ENCODE results near the gene RGS19. TPM values are rescaled to one million over a fixed set of nuclear protein-coding genes. Genes with fewer than 3 reads are reported as not detected.

Gene RGS19
- total RNA-seq, 1 donor from 2014 or later = 18.7 TPM

DNA sequence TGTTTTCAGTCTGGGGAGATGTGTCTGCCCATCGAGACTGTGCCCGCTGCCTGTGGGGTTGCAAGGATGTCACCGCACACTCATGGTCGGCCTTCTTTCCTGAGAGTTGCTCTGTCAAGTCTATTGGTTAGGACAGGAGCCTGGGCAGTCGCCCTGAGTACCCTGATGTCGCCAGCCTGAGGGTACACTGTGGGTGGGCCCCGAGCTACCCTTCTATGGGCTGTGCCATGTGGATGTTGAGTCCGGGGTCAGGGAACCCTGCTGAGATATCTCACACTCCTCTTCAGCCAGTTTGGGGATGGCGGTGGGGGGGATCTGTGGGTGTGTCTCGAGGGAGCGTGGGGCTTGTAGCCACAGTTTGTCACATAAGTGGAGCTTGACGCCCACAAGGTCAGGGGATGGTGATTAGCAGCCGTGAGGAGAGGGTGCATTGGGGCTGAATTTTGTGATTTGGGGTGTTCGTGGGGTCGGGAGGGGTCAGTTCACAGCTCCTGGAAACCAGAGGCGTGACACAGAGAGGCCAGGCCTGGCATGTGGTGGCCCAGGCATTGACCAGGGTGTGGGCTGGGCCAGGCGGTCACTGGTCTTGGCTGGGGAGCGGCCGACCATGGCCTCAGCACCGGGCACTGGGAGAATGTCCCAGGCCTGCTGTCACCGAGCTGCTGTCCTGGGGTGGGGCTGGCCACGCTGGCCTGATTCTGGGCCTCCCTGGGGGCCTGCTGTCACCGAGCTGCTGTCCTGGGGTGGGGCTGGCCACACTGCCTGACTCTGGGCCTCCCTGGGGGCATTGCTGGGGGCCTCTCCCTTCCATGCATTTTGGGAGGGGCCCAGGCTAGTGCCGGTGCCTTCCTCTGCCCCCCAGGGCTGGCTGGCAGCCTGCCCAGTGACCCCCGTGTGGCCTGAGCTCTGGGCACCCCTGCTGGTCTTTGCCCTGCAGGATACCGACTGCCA, 29.7 kb upstream of the RGS19 start:
- no peak for DNase-seq (ENCODE audit: low read depth in 2 of 2)

DNA sequence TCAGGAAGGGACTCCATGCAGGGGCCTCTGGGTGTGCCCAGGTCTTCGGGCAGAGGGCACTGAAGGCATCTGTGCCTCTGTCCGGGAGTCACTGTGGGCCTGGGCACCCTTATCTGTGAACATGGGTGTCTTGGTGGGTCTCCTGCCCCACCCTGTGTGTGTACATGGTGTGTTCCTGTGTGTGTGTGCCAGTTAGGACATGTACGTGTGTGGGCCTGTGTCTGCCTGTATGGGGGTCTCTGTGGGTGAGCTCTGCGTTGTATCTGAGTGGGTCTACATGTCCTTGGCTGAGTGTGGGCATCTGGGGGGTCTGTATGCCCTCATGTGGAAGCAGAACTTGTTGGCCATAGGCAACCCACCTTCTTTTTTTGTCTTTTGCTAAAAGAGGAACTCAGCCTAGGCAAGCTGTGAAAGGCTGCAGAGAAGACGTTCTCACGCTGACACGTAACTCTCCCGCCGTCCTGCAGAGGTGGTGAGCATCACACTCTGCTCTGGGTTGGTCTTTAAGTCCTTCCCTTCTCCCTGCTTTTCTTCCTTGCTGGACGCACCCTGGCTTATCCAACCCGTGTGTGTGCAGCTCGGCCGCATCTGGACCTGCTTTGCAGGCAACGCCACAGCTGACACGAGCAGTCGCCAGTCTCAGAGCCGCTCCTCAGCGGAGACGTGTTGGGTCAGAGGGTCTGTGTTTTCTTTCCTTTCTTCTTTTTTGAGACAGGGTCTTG, 28.6 kb upstream of the RGS19 start:
- DNase-seq (ENCODE audit: low read depth in 2 of 2) = no peak

DNA sequence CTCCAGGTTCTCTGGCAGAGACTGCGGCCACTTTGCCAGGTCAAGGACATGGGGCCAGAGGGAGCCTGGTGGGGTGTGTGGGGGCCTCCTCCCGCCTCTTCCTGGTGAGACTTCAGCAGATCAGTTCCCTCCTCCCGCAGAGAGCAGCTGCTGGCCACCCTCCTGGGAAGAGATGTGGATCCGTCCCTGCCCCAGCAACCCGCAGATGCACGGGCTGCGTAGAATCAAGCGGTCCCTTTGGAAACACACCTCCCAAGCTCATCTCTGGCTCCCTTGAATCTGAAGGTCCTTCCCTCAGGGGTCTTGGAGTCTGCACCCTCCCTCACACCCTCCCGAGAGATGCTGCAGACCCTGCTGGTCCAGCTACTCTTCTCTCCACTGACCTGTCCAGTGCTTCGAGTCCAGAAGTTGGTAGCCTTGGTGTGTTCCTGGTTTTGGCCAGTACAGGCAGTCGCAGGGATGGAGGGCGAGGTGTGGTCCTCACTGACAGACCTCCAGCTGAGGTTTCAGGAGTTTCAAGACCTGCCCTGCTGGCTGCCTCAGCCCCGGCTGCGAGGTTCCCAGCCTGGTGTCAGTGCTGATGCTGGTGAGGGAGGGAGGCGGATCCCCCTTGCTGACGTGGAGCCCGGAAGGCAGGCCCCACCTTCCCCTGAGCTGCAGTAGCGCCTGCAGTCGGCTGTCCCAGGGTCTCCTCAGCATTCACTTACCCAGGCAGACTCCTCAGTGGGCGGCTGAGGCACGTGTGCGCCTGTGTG, 27.8 kb upstream of the RGS19 start, which contains the start of gene NPBWR2:
Gene NPBWR2 (minus strand): TSS at position 585 of the 755 bp plus-strand sequence. CDS start 734 bp downstream, outside the sequence.
- DNase-seq (ENCODE audit: low read depth in 2 of 2) = no peak

DNA sequence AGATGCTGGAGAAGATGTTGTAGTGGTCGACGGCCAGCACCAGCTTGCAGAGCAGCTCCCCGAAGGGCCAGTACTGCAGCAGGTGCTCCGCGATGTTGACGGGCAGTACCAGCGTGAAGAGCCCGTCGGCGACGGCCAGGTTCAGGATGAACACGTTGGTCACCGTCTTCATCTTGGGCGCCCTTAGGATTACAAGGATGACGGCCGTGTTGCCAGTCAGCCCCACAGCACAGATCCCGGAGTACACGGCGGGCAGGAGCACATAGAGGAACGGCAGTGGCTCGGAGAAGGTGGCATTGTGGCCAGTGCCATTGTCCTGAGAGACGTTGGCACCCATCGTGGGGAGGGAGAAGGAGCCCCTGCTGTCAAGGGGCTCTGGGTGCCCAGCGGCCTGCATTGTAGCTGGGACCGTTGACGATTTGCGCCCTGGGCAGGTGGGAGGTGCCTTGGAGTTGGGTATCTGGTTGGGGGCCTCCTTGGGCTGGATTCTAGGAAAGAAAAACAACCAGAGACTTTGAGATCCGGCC, 27.2 kb upstream of the RGS19 start:
- no peak for DNase-seq (ENCODE audit: low read depth in 2 of 2)

DNA sequence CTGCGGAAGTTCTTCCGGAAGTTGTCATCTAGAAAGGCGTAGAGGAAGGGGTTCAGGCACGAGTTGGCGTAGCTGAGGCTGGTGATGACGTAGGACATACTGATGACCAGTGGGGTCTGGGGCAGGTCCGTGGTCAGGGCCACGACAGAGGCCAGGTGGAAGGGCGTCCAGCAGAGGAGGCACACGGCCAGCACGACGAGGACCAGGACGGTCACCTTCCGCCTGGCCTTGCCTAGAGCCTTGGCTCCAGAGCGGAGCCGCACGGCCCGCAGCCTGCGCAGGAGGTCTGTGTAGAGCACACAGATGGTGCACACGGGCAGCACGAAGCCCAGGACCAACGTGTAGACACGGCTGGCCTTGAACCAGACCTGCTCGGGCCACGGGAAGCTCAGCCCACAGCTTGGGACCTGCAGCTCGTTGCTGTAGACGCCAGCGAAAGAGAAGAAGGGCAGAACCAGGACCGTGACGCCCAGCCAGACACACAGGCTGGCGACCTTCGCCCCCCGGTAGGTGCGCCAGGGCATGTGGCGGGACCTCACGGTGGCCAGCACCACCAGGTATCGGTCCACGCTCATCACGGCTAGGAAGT, 26.6 kb upstream of the RGS19 start:
- no peak for DNase-seq (ENCODE audit: low read depth in 2 of 2)

DNA sequence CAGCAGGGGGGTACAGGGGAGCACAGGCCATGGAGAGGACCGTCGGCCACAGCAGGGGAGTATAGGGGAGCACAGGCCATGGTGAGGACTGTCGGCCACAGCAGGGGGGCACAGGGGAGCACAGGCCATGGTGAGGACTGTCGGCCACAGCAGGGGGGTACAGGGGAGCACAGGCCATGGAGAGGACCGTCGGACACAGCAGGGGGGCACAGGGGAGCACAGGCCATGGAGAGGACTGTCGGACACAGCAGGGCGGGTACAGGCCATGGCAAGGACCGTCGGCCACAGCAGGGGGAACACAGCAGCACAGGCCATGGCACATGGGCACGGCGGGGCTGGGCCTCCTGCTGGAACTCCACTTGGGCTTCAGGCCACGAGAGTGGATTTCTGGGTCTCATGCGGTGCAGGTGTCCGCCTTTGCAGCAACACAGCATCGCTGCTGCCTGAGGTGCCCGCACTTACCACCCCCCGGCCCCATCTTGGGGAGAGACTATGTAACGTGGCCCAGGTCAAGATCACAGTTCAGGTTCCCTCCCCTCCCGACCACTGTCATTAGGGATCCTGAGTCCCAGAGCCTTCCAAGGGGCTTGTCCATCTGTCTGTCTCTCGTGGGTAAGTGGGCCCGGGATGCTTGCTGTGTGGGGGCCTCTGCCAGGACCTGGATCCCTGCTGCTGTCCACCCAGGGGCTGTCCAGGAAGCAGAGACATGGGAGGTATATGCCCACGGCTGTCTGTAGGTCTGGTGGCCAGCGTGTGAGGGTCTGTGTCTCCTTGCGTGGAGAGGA, 25.5 kb upstream of the RGS19 start:
- DNase-seq (ENCODE audit: low read depth in 2 of 2) = no peak

DNA sequence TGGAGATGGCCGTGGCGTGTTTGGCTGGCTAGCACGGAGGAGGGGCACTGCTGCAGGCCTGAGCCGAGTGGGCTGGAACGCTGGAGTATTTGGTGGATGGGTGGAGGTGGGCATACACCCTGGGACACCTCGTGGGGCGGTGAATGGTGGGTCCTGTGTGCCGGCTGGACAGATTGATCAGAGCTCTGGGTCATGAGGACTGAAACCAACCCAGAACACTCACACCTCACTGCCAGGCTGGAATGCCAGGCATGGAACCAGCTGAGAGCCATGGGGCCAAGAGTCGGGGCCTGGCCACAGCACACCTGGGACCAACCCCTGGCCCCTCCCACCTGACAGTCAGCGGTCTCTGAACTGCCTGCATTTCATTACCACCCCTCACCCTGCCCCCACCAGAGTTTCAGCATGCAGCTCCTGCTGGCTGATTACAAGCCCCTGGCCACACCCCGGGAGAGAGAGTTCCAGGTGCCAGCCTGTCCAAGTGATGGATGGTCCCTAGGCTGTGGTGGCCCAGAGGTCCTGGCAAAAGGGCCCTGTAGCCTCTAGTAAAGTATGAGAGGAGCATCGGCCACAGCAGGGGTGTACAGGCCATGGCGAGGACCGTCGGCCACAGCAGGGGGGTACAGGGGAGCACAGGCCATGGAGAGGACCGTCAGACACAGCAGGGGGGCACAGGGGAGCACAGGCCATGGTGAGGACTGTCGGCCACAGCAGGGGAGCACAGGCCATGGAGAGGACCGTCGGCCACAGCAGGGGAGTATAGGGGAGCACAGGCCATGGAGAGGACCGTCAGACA, 24.8 kb upstream of the RGS19 start:
- no peak for DNase-seq (ENCODE audit: low read depth in 2 of 2)

DNA sequence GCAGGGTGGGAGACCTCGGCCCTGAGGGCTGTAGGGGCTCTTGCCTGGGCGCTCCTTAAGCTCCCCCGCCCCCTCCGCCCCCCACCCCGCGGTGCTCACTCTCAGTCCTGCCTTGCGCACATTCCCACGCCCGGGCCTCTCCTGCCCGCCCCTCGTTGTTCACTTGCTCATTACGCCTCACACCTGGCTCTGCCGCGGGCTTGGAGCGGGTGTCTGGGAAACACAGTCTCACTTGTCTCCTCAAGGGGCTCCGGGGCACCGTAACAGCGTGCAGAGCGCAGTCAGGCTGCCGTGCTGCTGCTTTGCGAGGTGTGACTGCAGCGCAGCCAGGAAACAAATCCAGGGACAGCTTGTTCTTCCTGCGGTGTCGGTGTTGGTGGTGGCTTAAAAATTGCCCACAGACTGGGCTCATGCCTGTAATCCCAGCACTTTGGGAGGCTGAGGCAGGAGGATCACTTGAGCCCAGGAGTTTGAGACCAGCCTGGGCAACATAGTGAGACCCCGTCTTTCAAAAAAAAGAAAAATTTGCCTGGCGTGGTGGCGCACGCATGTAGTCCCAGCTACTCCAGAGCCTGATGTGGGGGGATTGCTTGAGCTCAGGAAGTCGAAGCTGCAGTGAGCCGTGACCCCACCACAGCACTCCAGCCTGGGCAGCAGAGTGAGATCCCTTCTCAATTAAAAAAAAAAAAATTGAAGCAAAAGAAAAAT, 23.5 kb upstream of the RGS19 start:
- DNase-seq (ENCODE audit: low read depth in 2 of 2) = peak in 1 of 2 donors; percentile 13

DNA sequence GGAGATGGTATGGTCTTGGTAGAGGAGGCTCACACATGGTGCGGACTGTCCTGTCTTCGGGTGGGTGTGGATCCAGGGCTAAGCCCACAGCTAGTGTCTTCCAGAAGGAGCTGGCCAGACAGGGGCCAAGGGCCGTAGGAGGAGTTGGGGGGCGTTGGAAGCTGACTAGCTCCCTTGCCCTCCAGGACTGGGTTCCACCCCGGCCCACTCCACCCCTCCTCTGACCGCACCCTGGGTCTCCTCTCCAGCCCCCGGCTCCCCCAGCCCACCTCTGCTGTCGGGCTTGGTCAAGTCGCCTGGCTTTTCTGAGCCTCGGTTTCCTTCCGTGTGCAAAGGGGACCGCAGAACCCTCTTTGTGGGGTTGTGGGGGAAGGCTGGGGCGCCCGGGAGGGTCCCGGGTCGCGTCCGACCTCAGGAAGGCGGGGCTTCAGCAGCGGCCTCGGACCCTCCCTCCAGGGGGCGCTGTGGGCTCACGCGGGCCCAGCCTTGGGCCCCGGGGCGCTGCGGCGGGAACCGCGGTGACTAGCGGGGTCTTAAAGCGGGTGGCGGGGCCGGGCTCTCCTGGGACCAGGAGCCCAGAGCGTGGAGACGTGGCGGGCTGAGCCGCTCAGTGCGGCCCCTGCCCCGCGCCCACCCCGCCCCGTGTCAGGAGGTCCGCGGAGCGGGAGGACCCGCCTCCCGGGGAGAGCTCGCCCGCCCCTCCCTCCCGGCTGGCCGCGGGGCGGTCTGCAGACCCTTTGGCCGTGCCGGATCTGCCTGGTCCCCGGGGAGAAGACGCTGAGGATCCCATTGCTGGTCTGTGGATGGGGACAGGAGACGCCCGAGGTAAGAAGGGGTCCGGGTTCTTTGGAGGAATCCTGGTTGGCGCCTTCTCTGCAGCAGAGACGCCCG, 22.7 kb upstream of the RGS19 start:
- DNase-seq (ENCODE audit: low read depth in 2 of 2) = peak; percentile 25 to 54

DNA sequence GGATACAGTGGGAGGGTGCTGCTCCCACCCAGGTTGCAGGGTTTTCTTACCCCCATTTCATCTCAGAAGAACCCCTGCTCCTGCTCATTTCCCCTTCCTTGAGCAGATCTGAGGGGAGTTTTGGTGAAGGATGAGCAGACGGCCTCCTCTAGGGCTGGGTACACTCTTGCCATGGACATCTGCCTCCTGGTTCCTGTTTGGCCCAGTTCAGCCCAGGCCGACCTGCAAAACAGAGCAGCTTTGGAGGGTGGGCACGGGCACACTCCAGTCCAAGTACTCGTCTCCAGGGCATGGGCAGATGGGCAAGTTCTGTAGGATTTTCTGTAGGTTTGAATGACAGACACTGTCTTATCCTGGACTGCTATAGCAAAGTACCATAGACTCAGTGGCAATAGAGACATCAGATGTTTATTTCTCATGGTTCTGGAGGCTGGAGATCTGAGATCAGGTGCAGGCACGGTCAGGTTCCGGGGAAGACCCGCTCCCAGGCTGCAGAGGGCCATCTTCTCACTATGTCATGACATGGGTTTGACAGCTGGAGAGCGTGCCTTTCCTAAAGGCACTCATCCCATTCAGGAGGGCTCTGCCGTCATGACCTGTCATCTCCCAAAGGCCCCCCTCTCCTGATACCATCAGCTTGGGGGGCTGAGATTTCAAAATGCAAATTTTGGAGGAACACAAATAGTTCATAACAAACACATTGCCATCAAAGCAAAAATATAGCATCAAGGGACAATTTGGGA, 21.8 kb upstream of the RGS19 start:
- DNase-seq (ENCODE audit: low read depth in 2 of 2) = no peak

DNA sequence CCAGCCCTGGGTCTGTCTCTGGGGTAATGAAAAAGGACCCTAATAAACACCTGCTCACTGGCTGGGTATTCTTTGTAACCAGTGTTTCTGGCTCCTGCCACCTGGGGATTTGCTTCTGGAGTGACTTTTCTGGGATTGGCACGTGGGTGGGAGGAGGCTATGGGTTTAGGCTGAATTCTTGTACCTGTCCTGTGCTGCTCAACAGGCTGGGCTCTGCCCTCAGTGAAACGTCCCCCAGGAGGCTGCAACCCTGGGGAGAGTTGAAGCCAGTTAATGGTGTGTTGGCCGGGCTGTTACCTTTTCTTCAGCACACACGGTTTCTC, 21.2 kb upstream of the RGS19 start:
- no peak for DNase-seq (ENCODE audit: low read depth in 2 of 2)

DNA sequence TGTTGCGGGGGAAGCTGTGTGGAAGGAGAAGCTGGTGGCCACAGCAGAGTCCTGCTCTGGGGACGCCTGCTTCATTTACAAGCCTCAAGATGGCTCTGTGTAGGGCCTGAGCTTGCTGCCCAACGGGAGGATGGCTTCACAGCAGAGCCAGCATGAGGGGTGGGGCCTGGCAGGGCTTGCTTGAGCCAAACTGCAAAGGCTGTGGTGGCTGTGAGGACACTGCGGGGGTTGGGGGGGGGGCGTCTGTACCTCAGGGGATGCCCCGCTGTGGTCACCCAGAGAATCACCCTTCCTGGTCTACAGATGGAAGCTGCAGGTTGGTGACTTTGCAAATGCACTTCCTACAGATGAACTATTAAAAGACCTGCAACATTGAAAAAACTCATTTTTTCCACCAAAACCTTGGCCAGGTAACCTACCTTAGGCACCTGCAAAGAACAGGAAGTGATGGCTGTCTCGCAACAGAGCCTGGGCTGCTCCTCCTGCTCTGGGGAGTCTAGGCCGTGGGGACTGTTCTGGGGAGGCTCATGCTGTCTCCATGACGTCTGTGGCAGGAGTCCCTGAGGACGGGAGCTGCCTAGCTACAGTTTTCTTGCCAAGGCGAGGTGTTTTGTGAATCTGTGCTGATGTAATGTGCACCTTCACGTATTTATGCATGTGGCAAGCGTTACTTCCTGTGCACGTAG, 20.7 kb upstream of the RGS19 start:
- no peak for DNase-seq (ENCODE audit: low read depth in 2 of 2)

DNA sequence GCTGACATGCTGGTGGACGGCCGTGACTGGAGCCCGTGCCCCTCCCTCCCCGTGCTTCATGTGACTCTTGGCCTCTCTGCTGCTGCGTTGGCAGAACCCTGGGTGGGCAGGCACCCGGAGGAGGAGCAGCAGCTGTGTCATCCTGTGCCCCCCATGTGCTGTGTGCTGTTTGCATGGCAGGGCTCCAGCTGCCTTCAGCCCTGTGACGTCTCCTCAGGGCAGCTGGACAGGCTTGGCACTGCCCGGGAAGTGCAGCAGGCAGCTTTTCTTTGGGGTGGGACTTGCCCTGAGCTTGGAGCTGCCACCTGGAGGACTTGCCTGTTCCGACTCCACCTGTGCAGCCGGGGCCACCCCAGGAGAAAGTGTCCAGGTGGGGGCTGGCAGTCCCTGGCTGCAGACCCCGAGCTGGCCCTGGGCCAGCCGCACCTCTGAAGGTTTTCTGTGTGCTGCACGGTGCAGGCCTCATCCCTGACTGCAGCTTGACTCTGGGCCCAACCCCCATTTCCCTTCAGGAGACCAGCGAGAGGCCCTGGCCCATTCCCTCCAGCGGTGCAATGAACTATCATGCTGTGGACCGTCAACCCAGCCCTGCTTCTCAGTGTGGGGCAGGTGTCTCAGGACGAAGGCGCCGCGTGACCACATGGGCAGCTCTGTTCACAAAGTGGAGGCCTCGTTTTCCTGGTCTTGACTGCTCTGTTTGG, 19.9 kb upstream of the RGS19 start:
- DNase-seq (ENCODE audit: low read depth in 2 of 2) = no peak

DNA sequence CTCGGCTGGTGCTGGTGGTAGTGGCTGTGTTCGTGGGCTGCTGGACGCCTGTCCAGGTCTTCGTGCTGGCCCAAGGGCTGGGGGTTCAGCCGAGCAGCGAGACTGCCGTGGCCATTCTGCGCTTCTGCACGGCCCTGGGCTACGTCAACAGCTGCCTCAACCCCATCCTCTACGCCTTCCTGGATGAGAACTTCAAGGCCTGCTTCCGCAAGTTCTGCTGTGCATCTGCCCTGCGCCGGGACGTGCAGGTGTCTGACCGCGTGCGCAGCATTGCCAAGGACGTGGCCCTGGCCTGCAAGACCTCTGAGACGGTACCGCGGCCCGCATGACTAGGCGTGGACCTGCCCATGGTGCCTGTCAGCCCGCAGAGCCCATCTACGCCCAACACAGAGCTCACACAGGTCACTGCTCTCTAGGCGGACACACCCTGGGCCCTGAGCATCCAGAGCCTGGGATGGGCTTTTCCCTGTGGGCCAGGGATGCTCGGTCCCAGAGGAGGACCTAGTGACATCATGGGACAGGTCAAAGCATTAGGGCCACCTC, 19.2 kb upstream of the RGS19 start:
- DNase-seq (ENCODE audit: low read depth in 2 of 2) = no peak

DNA sequence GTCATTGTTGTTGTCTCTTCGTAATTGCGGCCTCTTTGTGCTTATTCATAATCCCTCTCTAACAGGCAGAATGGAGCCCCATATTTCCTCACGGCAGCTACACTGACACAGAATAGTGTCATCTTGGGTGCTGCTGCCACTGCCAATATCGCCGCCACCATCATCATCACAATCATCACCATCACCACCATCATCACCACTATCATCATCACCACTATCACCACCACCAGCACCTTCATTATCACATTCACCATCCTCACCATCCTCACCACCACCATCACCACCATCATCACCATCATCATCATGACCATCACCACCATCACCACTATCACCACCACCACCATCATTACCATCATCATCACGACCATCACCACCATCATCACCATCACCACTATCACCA, 17.2 kb upstream of the RGS19 start:
- no peak for DNase-seq (ENCODE audit: low read depth in 2 of 2)

DNA sequence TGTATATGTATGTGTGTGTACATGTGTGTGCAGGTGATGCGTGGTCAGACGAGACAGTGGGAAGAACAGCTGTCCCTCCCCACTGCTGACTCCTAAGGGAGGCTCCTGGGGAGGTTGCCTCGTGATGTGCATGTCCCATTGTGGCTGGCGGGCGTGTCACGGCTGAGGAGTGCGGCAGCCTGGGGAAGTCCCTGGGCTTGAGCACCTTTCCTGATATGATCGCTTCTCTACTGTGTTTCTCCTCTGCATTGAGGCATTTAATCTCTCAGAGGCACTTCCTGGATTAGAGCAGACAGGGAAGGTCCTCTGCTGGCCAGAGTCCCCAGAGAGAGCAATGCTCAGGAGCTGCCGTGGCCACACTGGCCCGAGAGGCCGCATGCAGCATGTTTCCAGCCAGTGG, 16.6 kb upstream of the RGS19 start:
- DNase-seq (ENCODE audit: low read depth in 2 of 2) = no peak
